GM21619 (cell line): Measurements from ENCODE around the gene PAFAH2.
"Not testable (repeated sequence)": the region's sequence is repeated elsewhere in the genome, so short reads cannot be mapped to it uniquely, and the experiment has no call there.

Source experiments
- ATAC-seq: cut with Tn5 transposase; IDR thresholded peaks from one replicate; pipeline ENCODE4 v1.9.1; 2021; ENCODE audit not compliant: unreplicated experiment

The PAFAH2 gene

DNA sequence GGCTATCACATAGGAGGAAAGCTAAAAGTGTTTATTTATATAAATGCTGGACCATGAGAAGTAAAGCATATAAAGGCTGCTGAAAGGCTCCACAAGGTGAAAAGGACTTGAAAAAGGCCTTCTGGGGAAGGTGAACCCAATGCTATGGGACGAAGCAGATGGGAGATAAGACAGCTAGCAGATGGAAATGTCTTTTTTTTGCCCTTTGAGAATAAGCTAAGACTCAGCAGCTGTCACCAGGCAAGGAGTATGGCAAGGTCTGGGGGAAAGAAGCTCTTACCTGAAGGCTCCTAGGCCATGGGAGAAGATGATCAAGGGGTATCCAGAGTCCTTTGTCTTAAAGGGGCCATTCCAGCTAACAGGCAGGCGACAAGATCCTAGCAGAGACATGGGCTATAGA lies 9.9 kb downstream of the PAFAH2 start:
- no peak for ATAC-seq

GRCh38 chr1:25986773-25987172 lies 11.1 kb downstream of the PAFAH2 start:
- not testable (repeated sequence) for ATAC-seq

DNA sequence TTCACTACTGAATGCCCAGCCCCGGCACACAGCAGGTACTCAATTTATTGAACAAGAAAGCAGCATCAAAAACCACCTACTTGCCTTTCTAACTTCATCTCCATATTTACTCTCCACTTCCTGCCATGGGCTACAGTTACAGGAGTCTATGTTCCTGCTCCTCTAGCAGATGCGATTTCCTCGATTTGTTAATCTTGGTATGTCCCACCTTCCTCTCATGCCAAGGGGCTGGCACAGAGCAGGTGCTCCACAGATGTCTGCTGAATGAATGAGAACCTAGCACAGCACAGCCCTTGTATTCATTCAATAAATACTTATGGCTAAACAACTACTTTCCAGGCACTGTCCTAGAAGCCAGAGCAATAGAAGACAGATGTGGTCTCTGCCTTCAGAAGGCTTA lies 12.2 kb downstream of the PAFAH2 start:
- ATAC-seq: no peak

DNA sequence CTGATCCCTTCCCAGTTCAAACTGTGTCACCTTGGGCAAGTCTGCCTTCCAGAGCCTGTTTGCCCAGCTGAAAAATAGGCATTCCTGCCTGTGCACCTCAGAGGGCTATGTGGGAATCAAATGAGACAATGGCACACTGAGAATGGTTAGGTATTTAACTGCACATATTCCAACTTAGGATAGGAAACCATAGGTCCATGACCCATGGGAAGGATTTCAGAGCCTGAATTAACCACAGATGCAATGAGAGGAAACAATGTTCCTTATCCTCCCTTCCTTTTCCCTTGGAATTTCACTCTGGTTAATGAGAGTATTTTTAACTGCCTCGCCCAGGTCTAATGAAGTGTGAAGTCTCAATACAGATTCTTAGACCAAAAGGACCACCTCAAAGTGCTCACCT lies 12.7 kb downstream of the PAFAH2 start:
- no peak for ATAC-seq

- ATAC-seq: no peak
Observed at GRCh38 chr1:25979210-25979609, 18.7 kb downstream of the PAFAH2 start.

DNA sequence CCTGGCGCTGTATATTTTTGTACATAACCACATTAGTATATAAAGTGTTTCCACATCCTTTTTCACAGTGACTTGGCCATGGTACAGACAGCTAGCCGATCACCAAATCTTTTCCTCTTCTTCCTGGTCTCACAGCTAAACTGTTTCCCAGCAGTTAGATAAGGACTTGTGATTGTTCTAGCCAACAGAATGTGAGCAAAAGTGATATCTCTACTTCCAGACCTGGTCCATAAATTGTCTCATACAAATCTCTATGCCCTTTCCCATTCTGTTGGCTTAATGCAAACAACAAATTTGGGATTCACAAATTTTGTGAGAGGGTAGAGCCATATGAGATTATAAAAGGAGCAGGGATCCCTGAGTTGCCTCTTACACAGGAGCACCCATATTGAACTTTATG lies 19.5 kb downstream of the PAFAH2 start:
- ATAC-seq: no peak

DNA sequence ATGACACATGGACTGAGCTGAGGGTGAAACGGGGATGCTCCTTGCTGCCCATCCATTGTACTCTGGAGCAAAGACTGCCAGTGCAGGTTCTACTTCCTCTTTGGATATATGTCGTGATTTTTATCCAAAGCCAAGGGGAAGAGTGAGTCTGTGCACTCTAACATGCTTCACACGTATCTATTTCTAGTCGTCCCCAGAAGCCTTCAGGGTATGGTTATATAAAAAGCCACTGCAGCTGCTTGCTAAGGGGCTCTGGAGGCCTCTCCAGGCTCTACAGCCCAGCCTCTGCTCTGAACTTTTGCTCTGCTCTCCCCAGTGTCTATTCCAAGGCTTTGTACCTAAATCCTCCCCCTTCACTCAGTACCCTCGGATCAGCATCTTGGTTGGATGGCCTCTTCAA lies 20.1 kb downstream of the PAFAH2 start:
- no peak for ATAC-seq

- ATAC-seq: no peak
Observed at GRCh38 chr1:25973610-25974321, 24.1 kb downstream of the PAFAH2 start.

DNA sequence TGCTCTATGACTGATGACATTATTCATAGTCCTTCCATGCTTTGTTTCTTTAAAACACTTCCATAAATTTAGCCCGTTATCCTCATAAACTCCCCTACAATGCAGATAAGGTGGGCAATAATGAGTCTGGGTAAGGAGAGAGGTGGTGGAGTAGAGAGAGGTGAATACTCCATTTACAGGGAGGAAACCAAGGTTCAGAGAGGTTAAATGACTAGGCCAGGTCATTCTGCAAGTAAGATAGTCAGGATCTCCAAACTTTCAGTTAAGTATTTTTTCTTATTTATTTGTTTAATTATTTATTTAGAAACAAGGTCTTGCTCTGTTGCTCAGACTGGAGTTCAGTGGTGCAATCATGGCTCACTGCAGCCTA lies 26.1 kb downstream of the PAFAH2 start:
- ATAC-seq: no peak

- ATAC-seq: peak; percentile 48
Observed at GRCh38 chr1:25971066-25971810, 26.6 kb downstream of the PAFAH2 start.

DNA sequence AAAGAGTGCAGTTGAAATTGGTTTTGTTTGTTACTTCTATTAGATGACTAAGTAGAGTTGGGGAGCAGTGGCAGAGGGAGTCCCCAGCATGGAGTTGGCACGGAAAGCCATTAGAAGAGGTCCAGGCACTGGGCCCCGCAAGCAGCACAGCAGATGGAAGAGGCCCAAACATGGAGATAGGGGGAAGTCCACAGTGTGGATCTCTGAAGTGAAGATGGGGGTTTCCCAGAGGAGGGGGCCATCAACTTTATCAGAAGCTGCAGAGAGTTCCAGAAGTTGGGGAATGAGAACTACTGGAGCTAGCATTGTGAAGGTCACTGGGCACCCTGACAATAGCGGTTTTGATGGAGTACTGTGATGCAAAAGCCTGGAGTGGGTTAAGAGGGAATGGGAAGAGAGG lies 30.6 kb downstream of the PAFAH2 start:
- ATAC-seq: no peak

DNA sequence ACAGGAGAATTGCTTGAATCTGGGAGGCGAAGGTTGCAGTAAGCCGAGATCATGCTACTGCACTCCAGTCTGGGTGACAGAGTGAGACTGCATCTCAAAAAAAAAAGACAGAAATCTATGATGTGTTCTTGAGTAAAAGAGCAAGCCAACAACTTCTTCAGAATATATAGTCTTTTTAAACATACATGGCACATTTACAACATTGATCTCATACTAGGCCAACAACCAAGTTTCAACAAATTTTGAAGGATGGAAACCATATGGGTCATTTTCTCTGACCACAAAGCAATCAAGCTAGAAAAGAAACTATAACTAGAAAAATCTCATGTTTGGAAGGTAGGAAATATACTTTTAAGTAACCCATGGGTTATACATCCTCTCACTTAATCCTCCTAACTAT lies 38.3 kb downstream of the PAFAH2 start:
- ATAC-seq: no peak

GRCh38 chr1:25958465-25958864 lies 39.4 kb downstream of the PAFAH2 start:
- ATAC-seq: no peak

DNA sequence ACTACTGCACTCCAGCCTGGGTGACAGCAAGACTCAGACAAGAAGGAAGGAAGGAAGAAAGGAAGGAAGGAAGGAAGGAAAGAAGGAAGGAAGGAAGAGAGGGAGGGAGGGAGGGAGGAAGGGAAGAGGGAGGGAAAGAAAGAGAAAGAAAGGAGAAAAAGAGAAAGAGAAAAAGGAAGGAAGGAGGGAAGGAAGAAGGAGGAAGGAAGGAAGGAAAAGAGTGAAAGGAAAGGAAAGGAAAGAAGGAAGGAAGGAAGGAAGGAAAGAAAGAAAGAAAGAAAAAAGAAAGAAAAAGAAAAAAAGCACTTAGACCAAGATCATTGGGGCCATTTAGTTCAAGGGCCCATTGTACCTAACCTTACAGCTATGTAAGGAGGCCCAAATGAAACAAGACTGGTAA lies 42.3 kb downstream of the PAFAH2 start:
- no peak for ATAC-seq

DNA sequence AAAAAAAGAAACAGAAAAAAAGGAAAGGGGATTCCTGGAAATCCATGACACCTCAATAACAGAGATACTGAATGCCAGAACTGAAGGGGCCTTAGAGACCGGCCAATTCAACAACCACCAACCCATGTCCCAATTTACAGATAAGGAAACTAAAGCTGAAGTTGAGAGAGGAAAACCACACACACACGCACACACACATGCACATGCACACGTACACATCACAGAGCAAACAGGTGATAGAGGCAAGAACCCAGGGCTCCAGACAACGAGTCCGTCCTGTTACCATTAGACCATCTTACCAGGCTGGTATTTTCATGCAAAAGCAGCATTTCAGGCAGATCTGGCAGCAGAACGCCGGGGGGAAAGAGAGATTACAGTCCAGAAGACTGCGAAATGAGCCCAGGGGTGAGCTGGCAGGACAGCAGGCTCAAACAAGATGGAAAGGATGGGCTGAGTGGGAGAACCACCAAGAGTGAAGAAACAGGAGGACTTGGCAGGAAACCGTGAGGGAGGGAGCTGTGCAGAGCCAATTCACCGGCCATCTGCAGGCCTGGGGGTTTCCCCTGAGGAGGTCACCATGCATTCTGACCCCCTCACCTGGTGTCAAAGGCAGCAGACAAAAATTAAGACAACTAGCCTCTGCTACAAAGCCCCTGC lies 43.5 kb downstream of the PAFAH2 start:
- no peak for ATAC-seq

- ATAC-seq: no peak
Observed at GRCh38 chr1:25952841-25953401, 44.9 kb downstream of the PAFAH2 start.

GRCh38 chr1:25948641-25949040 lies 49.2 kb downstream of the PAFAH2 start:
- no peak for ATAC-seq

GRCh38 chr1:25947027-25947426 lies 50.8 kb downstream of the PAFAH2 start:
- no peak for ATAC-seq

GRCh38 chr1:25945761-25946160 lies 52.1 kb downstream of the PAFAH2 start:
- ATAC-seq: no peak

DNA sequence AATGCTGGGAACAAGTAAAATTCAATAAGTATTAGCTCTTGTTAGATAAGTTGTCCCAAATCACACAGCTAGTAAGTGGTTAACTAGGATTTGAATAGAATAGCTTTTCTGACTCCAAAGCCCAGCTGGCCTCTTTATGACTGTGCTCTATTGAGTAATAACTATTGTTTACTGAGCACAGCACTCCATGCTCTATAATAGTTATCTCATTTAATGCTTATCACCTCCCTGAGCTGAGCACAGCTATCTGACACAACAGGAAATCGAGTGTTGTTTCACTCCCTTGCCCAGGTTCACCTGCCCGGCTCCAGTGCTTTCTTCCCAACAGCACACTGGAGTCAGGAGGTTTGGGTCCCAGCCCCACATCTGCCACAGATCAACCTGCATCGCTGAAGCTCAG lies 52.9 kb downstream of the PAFAH2 start:
- ATAC-seq: no peak

- ATAC-seq: not testable (repeated sequence)
Observed at GRCh38 chr1:25943511-25943910, 54.4 kb downstream of the PAFAH2 start.

- ATAC-seq: no peak
Observed at GRCh38 chr1:25936947-25937346, 60.9 kb downstream of the PAFAH2 start.
